ENCODE measurements around the gene HAPLN3.

The HAPLN3 gene

GRCh38 chr15:88897456-88898194 is 2.3 kb upstream of the HAPLN3 start:
- H3K4me3 ChIP-seq (ENCODE audit: low read depth, low read length), result no peak overlapping the region
- peak; percentile 58 for TF ChIP-seq CTCF (IDR thresholded peaks at IDR 0.05; ENCODE audit: low read depth, low read length)

- no peak overlapping the region for H3K4me3 ChIP-seq (ENCODE audit: low read depth, low read length)
- no peak for TF ChIP-seq CTCF (IDR thresholded peaks at IDR 0.05; ENCODE audit: low read depth, low read length)
Observed at GRCh38 chr15:88897142-88897455, 1.8 kb upstream of the HAPLN3 start.

DNA sequence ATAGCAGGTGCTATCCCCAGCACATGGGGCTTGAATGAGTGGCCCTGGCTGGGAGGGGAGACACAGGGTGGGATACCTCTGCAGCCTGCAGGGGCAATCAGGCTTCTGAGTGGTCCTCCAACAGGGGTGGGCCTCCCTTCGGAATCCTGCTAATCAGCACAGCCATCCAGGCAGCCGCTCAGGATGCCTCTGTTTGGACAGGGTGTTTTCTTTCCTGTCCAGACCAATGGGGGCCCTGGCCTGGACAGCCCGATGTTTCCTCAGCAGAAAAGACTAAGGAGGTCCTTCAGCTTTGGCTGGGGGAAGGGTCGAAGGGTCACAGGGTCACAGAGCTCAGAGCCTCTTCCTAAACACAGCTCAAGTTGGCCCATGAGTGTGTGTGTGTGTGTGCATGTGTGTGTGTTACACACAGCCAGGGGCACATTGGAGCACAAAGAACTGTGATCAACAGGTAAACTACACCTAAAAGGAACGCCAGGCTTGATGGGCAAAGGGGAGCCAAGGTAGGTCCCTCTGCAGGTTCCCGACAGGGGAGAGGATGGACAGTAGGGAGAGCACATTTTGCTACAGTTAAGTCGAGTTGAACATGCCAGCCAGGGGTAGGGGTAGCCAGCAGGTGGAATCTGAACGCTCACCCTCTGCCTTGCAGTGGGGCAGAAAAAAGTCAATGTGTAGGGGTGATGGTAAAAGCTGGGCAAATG is 1.1 kb upstream of the HAPLN3 start:
- no peak overlapping the region for H3K4me3 ChIP-seq (ENCODE audit: low read depth, low read length)

GRCh38 chr15:88894348-88894818 is 961 bp downstream of the HAPLN3 start:
- H3K4me3 ChIP-seq (ENCODE audit: low read depth, low read length), result peak overlapping the region; percentile 63

More for the DNA sequence above, 1.1 kb upstream of the HAPLN3 start:
- no peak for TF ChIP-seq CTCF (IDR thresholded peaks at IDR 0.05; ENCODE audit: low read depth, low read length)

DNA sequence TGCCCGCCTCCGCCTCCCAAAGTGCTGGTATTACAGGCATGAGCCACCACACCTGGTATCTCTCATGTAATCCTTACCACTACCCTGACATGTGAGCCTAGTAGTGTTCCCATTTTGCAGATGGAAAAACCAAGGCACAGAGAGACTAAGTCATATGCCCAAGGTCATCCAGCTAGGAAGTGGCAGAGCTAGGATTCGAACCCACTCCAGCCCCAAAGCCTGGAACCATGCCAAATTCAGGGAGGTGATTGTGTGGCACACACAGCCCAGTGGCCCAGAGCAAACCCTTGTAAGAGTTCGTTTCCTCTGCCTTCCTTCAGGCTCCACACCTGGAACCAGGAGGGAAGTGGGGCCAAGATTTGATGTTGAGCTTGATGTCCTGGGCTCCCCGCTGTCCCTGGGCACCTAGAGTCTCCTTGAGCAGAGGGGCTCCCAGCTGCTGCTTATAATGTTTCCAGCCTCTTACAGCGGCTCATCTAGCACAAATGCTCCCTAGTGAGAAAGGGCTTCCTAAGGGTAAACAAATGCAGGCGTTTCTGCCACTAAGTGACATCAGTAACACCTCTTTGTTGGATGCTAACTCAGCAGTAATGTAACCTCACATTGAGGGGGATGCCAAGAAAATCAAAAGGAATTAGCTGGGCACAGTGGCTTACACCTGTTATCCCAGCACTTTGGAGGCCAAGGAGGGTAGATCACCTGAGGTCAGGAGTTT is 3.6 kb downstream of the HAPLN3 start:
- H3K4me3 ChIP-seq (ENCODE audit: low read depth, low read length), result no peak overlapping the region
- TF ChIP-seq CTCF (IDR thresholded peaks at IDR 0.05; ENCODE audit: low read depth, low read length), result no peak

More at GRCh38 chr15:88894348-88894818, 961 bp downstream of the HAPLN3 start:
- TF ChIP-seq CTCF (IDR thresholded peaks at IDR 0.05; ENCODE audit: low read depth, low read length), result peak; percentile 26

- no peak overlapping the region for H3K4me3 ChIP-seq (ENCODE audit: low read depth, low read length)
- TF ChIP-seq CTCF (IDR thresholded peaks at IDR 0.05; ENCODE audit: low read depth, low read length), result no peak
Observed at GRCh38 chr15:88890495-88890894, 4.8 kb downstream of the HAPLN3 start.
